Activated CD8-positive, alpha-beta memory T cell treated with anti-CD3 and anti-CD28 coated beads for 48 hours (primary cell): ENCODE data around the gene WDPCP.
"Not testable (repeated sequence)": the region's sequence is repeated elsewhere in the genome, so short reads cannot be mapped to it uniquely, and the experiment has no call there.

ENCODE experiments used
- DNase-seq, 3 experiments: peaks; one replicate each; pipeline ENCODE4 v3.0.0-alpha.2; 2020; ENCODE audit warnings: low read depth in 2 of 3, low spot score in 2 of 3

WDPCP gene

GRCh38 chr2:63372549-63372948, 215.7 kb downstream of the WDPCP start:
- no peak for DNase-seq

GRCh38 chr2:63369146-63369545, 219.1 kb downstream of the WDPCP start:
- DNase-seq = no peak

DNA sequence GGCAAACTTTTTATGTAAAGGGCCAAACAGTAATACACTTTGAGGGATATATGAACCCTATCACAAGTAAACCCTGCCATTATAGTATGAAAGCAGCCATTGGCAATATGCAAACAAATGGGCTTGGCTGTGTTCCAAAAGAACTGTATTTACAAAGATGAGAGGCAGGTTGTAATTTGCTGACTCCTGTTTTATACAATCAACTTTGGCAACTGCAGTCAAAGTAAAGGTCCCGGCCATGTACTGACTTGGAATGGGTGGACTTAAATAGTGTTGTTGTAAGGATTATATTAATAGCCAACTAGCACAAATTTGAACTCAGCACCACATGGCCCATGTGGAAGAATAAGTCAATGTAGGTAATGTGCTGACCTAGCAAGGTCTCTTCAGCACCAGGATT, 223.4 kb downstream of the WDPCP start:
- DNase-seq = no peak

DNA sequence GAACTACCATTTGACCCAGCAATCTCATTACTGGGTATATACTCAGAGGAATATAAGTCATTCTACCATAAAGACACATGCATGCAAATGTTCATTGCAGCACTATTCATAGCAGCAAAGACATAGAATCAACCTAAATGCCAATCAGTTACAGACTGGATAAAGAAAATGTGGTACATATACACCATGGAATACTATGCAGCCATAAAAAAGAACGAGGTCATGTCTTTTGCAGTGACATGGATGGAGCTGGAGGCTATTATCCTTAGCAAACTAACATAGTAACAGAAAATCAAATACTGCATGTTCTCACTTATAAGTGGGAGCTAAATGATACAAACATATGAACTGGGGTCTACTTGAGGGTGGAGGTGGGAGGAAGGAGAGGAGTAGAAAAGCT, 230.6 kb downstream of the WDPCP start:
- not testable (repeated sequence) for DNase-seq

DNA sequence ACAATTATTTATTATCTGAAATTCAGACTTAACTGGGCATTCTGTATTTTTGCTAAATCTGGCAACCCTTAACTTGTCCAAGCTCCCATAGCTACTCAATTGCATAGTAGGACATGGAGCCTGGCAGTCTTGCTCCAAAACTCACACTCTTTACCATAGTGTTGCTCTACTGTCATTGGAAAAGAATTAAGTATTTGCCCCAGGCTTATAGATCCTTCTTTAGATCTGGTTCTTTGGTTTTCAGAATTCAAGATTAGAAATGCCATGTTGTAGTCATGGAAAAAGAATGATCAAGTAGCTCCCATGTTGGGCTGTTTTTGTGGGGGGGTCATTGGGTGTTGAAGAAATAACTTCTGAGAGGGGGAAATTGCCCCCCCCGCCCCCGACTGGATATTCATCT, 240.9 kb downstream of the WDPCP start:
- DNase-seq = no peak

DNA sequence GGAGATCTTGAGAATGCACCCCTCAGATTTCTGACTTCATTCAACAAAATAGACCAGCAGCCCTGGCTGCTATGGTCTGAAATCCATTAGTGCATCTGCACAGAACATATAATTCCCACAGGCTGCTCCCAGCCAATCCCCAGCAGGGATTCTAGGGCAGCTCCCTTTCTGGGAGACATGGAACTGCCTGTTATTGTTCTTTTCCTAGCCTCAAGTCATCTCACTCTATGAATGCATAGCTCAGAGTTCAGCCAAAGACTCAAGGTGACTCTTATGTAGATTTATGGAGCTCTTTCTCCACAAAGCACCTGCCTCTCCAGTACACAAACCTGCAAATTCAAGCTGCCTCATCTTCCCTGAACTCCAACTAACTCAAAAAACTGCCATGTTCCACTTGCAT, 241.9 kb downstream of the WDPCP start:
- no peak for DNase-seq

DNA sequence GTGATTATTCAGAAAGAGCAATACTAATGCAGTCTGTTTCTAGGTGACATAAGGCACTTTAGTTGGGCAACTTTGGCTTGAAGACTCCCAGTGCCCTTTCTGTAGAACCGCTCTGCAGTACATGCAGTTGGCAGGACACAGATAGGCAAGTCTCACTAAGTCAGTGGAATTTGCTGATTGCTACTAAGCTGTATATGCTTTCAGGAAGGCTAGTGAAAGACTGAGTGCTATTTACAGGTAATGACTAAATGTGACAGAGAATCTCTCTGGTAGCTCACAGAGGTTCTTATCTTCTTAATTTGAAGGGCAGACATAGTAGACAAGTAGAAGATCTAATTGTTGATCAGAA, 243.0 kb downstream of the WDPCP start:
- DNase-seq = no peak

GRCh38 chr2:63344575-63345284, 243.5 kb downstream of the WDPCP start:
- DNase-seq = no peak

DNA sequence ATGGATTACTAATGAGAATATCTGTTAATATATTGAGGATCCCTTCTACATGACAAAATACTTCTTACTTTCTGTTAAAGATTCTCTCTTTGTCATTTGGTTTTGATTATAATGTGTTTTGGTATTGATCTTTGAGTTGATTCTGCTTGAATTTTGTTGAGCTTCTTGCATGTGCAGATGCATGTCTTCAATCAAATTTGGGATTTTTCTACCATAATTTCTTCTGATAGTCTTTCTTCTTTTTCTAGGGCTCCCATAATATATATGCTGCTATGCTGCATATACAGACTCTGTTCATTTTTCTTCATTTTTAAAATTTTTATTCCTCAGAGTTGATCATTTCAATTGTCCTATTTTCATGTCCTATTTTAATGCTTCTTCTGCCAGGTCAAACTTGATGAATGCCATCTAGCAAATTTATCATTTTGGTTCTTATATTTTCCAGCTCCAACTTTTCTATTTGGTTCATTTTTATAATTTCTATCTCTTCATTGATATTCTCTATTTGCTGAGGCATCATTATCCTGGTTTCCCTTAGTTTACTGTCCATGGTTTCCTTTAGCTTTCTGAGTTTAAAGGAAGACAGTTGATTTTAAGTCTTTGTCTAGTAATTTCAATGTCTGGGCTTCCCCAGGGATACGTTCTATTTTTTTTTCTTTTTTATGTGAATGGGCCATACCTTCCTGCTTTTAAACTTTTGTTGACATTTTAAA, 244.7 kb downstream of the WDPCP start:
- no peak for DNase-seq

DNA sequence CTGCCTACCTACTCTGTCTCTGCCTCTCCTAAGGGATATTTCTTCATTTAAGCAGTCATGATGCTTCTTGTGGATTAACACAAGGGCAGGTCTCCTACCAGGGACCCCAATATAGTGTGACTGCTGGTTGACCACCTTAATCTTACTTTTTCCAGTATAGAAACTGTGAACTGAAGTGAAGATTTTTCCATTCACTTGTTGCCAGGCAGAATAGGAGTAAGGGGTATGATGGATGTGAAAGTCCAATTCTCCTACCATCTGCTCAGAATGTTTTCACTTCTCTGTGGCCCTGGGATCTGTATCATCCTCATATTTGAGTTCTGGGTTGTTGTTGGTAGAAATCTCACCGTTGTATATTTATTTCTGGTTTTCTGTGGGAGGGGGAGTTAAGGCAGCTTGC, 247.8 kb downstream of the WDPCP start:
- no peak for DNase-seq

DNA sequence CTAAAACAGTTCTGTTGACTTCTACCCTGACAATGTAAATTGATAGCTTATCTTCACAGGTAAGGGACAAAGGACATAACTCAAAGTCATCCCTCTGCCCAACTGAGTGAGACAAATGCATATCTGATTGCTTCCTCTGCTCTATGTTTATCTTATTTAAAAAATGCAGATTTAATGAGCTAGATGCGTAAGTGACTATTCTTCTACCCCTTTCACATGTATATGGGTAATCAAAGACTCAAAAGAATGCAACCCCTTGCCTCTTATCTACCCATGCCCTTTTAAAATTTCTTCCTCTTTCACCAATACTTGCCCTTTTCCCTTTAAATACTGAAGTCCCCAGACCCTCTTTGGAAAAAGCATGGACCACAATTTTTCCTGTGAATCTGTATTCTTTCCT, 253.4 kb downstream of the WDPCP start:
- DNase-seq = no peak

GRCh38 chr2:63326473-63326872, 261.8 kb downstream of the WDPCP start:
- no peak for DNase-seq

DNA sequence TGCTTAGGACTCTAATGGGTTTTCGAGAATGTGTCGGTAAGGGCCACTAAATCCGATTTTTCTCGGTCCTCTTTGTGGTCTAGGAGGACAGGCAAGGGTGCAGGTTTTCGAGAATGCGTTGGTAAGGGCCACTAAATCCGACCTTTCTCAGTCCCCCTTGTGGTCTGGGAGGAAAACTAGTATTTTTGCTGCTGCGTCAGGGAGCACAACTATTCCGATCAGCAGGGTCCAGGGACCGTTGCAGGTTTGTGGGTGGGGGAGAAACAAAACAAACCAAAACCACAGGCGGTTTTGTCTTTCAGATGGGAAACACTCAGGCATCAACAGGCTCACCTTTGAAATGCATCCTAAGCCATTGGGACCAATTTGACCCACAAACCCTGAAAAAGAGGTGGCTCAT, 264.6 kb downstream of the WDPCP start:
- DNase-seq = not testable (repeated sequence)

DNA sequence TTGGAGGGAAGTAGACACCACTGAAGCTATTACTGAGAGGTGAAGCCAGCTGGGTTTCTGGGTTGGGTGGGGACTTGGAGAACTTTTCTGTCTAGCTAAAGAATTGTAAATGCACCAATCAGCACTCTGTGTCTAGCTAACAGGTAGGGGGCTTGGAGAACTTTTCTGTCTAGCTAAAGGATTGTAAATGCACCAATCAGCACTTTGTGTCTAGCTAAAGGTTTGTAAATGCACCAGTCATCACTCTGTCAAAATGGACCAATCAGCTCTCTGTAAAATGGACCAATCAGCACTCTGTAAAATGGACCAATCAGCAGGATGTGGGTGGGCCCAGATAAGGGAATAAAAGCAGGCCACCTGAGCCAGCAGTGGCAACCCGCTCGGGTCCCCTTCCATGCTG, 266.3 kb downstream of the WDPCP start:
- DNase-seq = not testable (repeated sequence)

DNA sequence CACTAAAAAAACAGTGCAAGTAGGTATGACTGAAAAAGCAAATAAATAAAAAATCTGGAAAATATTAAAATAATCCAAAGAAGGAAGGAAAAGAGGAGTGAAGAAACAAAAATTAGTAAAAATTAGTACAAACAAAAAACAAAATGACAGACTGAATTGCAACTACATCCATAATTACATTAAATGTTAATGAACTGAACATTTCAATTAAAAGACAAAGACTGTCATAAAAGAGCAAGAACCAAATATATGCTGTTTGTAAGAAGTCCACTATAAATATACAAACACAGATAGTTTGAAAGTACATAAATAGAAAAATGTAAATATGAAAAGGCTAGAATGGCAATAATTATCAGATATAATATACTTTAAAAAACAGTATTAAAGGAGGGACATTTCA, 267.6 kb downstream of the WDPCP start:
- no peak for DNase-seq

DNA sequence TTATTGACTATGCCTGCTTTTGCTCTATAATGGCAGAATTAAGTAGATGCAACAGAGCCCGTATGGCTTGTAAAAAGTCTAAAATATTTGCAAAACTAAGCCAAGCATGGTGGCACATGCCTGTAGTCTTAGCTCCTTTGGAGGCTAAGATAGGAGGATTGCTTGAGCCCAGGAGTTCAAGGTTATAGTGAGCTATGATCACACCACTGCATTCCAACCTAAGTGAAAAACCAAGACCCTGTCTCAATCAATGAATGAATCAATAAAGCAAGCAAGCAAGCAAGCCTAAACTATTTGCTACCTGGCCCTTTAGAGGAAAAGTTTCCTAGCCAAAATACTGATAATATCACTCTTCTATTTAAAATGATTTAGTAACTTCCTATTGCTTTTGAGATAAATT, 277.7 kb downstream of the WDPCP start:
- no peak for DNase-seq

GRCh38 chr2:63301481-63301880, 286.8 kb downstream of the WDPCP start:
- no peak for DNase-seq

GRCh38 chr2:63300835-63301234, 287.4 kb downstream of the WDPCP start:
- no peak for DNase-seq

- no peak for DNase-seq
These were observed 300.3 kb downstream of the WDPCP start for GRCh38 chr2:63287956-63288355.

DNA sequence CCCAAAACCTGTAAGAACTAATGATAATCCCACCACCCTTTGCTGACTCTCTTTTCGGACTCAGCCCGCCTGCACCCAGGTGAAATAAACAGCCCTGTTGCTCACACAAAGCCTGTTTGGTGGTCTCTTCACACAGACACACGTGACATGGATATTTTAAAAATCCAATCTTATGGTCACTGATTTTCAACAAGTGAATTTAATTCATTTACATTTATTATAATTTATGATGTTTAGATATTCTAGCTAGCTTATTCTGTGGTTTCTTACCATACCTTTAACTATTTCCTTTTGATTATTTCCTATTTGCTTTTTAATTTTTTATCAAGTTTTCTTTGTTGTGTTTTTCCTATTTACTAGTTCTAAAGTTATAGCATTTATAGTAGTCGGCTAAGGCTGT, 301.8 kb downstream of the WDPCP start:
- not testable (repeated sequence) for DNase-seq

DNA sequence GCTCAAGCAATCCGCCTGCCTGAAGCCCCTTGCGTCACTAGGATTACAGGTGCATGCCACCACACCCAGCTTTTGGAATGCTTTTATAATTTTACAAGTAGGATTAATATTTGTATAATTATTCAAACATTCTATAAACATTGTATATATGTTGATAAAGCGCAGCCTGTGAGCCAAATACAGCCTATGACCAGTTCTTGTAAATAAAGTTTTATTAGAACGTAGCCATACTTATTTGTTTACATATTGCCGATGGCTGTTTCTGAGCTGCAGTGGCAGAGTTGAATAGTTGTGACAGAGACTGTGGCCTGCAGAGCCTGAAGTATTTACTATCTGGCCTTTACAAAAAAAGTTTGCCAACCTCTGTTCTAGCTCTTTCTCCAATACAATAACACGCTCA, 305.0 kb downstream of the WDPCP start:
- no peak for DNase-seq

GRCh38 chr2:63272560-63272959, 315.7 kb downstream of the WDPCP start:
- DNase-seq = no peak

- DNase-seq = no peak
These were observed 317.6 kb downstream of the WDPCP start for GRCh38 chr2:63270717-63271116.
